BLaER1 (cell line): ENCODE data around the gene LAMC2.
A peak's percentile ranks its signal among the peaks of the same experiment; 100 is the strongest.

Experiments used
- H3K27ac ChIP-seq: shearing (Covaris generic); formaldehyde crosslinking; 2 replicates; pipeline ENCODE4 v1.8.1; 2022
- H3K27me3 ChIP-seq: shearing (Covaris generic); formaldehyde crosslinking; 2 replicates; pipeline ENCODE4 v1.8.1; 2022
- H3K36me3 ChIP-seq: shearing (Covaris generic); formaldehyde crosslinking; 2 replicates; pipeline ENCODE4 v1.8.1; 2022
- H3K4me1 ChIP-seq: shearing (Covaris generic); formaldehyde crosslinking; 2 replicates; pipeline ENCODE4 v1.8.1; 2022
- H3K4me2 ChIP-seq: shearing (Covaris generic); formaldehyde crosslinking; 2 replicates; pipeline ENCODE4 v1.8.1; 2022
- H3K4me3 ChIP-seq: shearing (Covaris generic); formaldehyde crosslinking; 2 replicates; pipeline ENCODE4 v1.8.1; 2022
- H3K9ac ChIP-seq: shearing (Covaris generic); formaldehyde crosslinking; 2 replicates; pipeline ENCODE4 v1.8.1; 2022
- H3K9me3 ChIP-seq: shearing (Covaris generic); formaldehyde crosslinking; 2 replicates; pipeline ENCODE4 v1.8.1; 2022
- H4K20me1 ChIP-seq: shearing (Covaris generic); formaldehyde crosslinking; 2 replicates; pipeline ENCODE4 v1.8.1; 2022
- Cebpa-rat ChIP-seq: shearing (Covaris generic); IDR thresholded peaks from 2 replicates; pipeline ENCODE4 v1.8.1; 2022

LAMC2 gene

DNA sequence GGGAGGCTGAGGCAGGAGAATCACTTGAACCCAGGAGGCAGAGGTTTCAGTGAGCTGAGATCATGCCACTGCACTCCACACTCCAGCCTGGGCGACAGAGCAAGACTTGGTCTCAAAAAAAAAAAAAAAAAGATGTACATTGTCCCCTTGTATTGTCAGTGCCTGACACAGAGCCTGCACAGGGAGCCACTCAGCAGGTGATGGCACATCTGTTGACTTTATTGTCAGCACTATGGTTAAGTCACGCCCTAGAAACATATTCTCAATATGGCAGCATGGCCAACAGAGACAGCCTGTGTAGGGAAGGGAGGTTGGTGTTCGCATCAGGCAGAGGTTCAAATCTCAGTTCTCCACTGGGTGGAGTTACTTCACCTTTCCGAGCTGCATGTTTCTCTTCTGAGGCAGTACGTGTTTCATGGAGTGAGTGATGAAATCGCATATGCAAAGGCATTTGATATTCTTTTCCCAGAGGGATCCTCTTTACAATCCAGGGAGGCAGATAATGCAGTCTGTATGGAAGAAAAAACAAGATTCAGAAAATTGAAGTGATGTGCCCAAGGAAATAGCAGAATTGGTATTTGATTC lies 20.6 kb downstream of the LAMC2 start:
- no peak overlapping the region for H3K4me3 ChIP-seq
- H3K9ac ChIP-seq: no peak overlapping the region
- no peak overlapping the region for H3K4me2 ChIP-seq
- no peaks in the 10 kb centered on the region for H4K20me1 ChIP-seq
- no peaks in the 10 kb centered on the region for H3K9me3 ChIP-seq
- TF ChIP-seq Cebpa-rat: no peak
- no peaks in the 10 kb centered on the region for H3K4me1 ChIP-seq
- no peaks in the 10 kb centered on the region for H3K36me3 ChIP-seq
- no peak overlapping the region for H3K27ac ChIP-seq
- H3K27me3 ChIP-seq: no peaks in the 10 kb centered on the region

DNA sequence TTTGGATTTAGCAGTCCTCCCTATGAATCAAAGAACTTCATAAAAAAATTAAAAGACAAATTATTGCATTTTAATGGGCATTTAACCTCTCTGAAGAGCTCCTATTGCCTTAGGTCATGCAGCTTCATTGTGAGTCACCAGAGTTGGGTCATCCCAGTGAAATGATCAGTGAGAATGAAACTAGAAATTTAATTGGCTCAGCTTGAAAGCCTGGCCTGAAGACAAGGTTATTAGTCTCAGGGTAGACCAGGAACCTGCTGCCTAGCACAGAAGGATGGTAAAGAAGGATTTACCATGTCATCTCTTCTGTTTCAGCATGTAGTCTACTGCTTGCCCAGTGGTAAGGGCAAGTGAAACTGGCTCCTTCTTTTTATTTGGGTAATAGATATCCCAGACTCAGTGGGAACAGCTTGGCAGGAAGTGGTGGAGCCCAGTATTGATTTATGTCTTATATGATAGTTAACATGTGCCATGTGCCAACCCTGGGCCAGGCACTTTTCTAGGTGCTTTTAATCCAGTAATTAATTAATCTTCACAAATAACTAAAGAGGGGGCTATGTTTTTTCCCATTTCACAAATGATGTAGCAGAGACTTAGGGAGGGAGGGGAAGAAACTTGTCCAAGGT lies 23.6 kb downstream of the LAMC2 start:
- H3K4me2 ChIP-seq: no peak overlapping the region

DNA sequence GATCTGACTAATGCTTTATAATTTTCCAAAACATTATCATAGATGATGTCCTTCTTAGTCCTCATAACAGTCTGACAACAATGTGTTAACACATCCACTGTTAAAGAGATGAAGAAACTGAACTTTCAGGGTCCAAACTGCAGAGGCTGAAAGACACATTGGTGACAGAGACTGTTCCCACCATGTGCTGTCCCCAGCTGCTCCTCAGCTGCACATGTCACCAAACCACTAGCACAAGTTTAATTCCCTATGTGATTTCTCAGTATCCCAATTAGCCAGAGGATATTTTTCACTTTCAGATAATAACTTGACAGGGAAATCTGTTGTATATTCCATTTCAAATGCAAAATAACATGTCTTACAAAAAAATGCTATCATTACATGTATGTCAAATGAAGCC lies 24.6 kb downstream of the LAMC2 start:
- Histone ChIP-seq H3K9ac (no peak overlapping the region), H3K36me3 (no peaks in the 10 kb centered on the region)

More for the DNA sequence above, 23.6 kb downstream of the LAMC2 start:
- H3K4me1 ChIP-seq: no peaks in the 10 kb centered on the region
- H3K27ac ChIP-seq: no peak overlapping the region
- H4K20me1 ChIP-seq: no peaks in the 10 kb centered on the region
- no peaks in the 10 kb centered on the region for H3K36me3 ChIP-seq
- no peak overlapping the region for H3K4me3 ChIP-seq
- no peaks in the 10 kb centered on the region for H3K27me3 ChIP-seq
- no peak for TF ChIP-seq Cebpa-rat
- H3K9me3 ChIP-seq: no peaks in the 10 kb centered on the region
- no peak overlapping the region for H3K9ac ChIP-seq

DNA sequence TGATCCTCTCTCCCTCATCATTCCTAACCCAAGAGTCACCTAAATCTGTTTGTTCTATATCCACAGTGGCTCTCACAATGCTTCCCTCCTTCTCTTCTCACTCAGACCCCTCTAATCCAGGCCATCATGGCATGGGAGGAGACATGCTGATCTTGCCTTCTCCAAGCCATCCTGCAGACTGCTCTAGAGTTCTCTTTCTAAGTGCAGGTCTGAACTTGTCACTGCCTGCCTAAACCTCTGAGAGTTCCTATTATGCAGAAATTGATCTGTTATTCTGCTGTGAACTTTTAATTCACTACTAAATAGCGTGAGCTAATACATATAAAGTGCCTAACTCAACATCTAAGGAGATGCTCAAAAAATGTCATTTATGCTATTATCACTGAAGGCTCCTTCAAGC lies 26.8 kb downstream of the LAMC2 start:
- no peak overlapping the region for H3K4me2 ChIP-seq
- H3K9me3 ChIP-seq: no peaks in the 10 kb centered on the region
- H3K4me3 ChIP-seq: no peak overlapping the region
- peaks cover 2% of the 10 kb centered on the region for H3K4me1 ChIP-seq
- no peaks in the 10 kb centered on the region for H3K36me3 ChIP-seq
- H3K9ac ChIP-seq: no peak overlapping the region
- TF ChIP-seq Cebpa-rat: no peak
- no peaks in the 10 kb centered on the region for H4K20me1 ChIP-seq
- no peaks in the 10 kb centered on the region for H3K27me3 ChIP-seq
- H3K27ac ChIP-seq: no peak overlapping the region

More for the DNA sequence above, 24.6 kb downstream of the LAMC2 start:
- H3K27ac ChIP-seq: no peak overlapping the region
- H3K9me3 ChIP-seq: no peaks in the 10 kb centered on the region
- H3K4me3 ChIP-seq: no peak overlapping the region
- H4K20me1 ChIP-seq: no peaks in the 10 kb centered on the region
- no peak overlapping the region for H3K4me2 ChIP-seq
- H3K4me1 ChIP-seq: no peaks in the 10 kb centered on the region
- no peaks in the 10 kb centered on the region for H3K27me3 ChIP-seq
- no peak for TF ChIP-seq Cebpa-rat

DNA sequence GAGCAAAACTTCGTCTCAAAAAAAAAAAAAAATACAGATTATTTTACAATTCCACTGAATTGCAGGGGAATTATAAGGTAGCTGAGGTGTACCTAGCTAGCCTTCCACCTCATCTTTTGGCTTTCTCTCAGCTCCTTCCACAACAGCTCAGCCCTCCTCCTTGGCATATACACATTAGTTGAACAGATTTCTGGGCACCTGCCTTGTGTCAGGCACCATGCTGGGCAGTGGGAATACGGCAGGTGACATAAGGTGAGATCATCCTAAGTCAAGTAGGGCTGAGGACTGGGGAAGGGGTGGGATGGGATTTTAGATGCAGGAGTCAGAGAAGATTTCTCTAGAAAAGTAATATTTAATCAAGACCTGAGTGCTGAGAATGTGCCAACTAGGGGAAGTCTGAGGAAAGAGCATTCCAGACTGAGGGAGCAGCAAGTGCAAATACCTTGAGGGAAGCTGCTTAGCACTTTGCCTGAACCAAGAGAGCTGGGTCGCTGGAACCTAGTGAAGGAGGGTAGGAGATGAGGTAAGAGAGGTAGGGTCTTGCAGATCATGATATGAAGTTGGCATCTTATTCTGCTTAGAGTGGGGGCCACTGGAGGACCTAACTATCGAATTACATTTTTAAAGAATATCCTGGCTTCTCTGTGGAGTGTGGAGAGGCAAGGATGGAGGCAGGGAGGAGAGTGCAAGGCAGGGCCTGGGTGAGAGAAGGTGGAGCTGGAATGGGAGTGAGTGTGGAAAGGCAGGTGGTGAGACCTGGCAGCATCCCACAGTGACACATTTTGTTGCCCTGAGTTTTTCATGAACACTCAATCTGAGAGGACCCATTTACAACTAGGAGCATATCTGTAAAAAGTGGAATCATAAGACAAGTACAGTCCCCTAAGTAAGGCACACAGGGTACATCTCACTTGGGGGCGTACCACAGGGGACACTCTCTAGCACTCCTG lies 28.2 kb downstream of the LAMC2 start:
- no peaks in the 10 kb centered on the region for H4K20me1 ChIP-seq
- H3K27ac ChIP-seq: no peak overlapping the region
- H3K27me3 ChIP-seq: no peaks in the 10 kb centered on the region
- no peak overlapping the region for H3K9ac ChIP-seq
- no peak overlapping the region for H3K4me3 ChIP-seq
- H3K9me3 ChIP-seq: no peaks in the 10 kb centered on the region
- no peak for TF ChIP-seq Cebpa-rat
- H3K4me1 ChIP-seq: peaks cover 16% of the 10 kb centered on the region
- H3K4me2 ChIP-seq: no peak overlapping the region
- no peaks in the 10 kb centered on the region for H3K36me3 ChIP-seq

DNA sequence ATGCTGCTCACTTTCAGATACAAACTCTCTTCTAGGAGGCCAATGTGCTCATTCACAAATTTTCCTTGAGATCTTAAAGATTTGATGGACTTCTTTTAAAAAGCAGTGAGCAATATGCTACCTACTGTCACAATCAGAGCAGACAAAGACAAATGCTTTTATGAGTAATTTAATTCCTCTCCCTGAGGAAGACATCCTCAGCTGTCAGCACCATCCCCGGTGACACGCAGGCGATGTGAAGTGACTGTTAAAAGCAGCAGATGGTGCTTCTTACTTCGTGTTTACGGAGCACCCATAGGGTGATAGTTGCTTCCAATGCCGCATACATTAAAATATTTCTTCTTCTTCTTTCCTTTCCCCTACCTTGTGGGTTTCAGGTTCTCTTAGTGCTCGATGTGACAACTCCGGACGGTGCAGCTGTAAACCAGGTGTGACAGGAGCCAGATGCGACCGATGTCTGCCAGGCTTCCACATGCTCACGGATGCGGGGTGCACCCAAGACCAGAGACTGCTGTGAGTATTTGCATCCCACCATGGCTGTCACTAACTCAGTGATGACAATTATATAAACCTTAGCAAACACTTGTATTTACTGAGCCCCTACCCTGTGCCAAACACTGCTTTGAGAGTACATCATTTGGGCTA lies 29.1 kb downstream of the LAMC2 start:
- Histone ChIP-seq H3K9me3 (no peaks in the 10 kb centered on the region), H3K4me2 (no peak overlapping the region), H3K27ac (no peak overlapping the region), H3K4me3 (no peak overlapping the region), H3K27me3 (no peaks in the 10 kb centered on the region), H3K9ac (no peak overlapping the region), H3K36me3 (no peaks in the 10 kb centered on the region), H4K20me1 (no peaks in the 10 kb centered on the region), H3K4me1 (peaks cover 25% of the 10 kb centered on the region)
- TF ChIP-seq Cebpa-rat: no peak

DNA sequence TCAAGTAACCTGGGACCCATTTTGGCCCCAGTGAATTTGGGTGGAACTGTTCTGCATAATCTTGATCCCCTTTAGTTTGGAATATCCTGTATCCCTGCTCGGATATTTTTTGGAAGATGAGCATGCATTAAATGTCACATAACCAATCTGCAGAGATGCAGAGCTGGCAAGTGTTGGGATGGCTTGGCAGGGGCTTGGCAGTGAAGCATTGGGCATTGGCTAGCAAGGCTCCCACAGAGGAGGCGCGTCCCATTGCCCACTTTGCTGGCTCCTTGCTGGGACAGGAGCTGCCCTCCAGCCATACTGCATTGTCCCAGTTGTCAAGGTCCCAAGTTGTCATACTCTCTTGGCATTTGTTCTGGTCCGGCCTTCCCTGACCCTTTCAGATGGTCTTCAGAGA lies 29.9 kb downstream of the LAMC2 start:
- Histone ChIP-seq H3K4me1 (peaks cover 28% of the 10 kb centered on the region), H3K36me3 (no peaks in the 10 kb centered on the region), H3K27ac (no peak overlapping the region), H3K4me3 (no peak overlapping the region), H4K20me1 (no peaks in the 10 kb centered on the region), H3K27me3 (no peaks in the 10 kb centered on the region), H3K4me2 (no peak overlapping the region), H3K9me3 (no peaks in the 10 kb centered on the region), H3K9ac (no peak overlapping the region)
- TF ChIP-seq Cebpa-rat: no peak

DNA sequence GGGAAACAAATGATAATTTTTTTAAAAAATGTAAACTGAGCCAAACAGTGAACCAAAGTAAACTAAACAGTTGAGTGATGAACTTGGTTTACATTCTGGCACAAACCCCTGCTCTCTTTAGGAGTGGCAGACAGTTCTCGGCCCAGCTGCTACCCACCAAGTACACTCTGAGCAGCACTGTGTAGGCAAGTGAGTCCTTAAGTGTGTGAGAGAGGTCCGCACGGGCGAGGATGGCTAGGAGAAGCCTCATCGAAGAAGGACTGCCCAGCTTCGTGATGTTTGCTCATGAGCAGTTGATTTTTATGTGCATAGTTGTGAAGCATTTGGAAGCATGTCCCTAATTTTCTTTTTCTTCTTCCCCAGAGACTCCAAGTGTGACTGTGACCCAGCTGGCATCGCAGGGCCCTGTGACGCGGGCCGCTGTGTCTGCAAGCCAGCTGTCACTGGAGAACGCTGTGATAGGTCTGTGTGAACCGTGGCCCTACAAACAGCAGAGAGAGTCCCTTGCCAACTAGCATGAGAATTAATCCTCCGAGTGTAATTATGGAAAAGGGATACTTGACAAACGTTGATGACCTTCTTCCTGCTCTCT lies 32.1 kb downstream of the LAMC2 start:
- Histone ChIP-seq H3K4me3 (no peak overlapping the region), H3K9me3 (no peaks in the 10 kb centered on the region), H3K4me1 (peaks cover 28% of the 10 kb centered on the region), H3K36me3 (no peaks in the 10 kb centered on the region), H4K20me1 (no peaks in the 10 kb centered on the region), H3K4me2 (peak overlapping the region; percentile 78), H3K27ac (peak overlapping the region; percentile 64), H3K27me3 (no peaks in the 10 kb centered on the region), H3K9ac (peak overlapping the region; percentile 60; the same call in 1 of the 2 replicates)
- TF ChIP-seq Cebpa-rat: no peak

DNA sequence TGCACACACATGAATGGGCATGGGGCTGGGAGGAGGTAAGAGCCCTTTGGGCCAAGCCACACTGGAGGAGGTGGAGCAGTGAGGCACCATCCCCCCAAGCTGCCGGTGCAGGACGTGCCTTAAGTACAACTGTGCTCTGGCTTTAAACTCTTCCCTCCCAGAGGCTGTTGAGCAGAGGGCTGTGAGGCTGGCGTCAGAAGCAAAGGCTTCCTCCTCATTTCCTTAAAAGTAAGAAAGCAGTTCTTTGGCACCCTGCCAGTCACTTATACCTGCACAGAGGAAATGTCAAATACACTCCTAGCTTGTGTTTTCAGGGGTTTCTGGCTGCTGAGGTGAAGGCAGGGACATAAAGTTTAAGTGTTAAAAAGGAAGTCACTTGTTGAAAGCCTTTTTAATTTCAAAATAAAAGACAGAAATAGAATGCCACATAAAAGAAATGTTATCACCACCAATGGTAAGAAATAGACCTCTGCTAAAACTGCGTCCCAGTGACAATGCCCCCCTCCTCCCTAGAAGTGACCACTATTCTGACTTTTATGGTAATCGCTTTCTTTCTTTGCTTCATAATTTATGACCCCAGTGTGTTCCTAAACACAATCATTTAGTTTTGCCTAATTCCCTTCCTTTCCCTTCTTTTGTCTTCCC lies 33.0 kb downstream of the LAMC2 start:
- peak overlapping the region; percentile 64 for H3K27ac ChIP-seq
- no peaks in the 10 kb centered on the region for H4K20me1 ChIP-seq
- H3K9me3 ChIP-seq: no peaks in the 10 kb centered on the region
- H3K4me1 ChIP-seq: peaks cover 28% of the 10 kb centered on the region
- no peak for TF ChIP-seq Cebpa-rat
- H3K4me3 ChIP-seq: no peak overlapping the region
- no peaks in the 10 kb centered on the region for H3K36me3 ChIP-seq
- H3K4me2 ChIP-seq: peak overlapping the region; percentile 78
- H3K27me3 ChIP-seq: no peaks in the 10 kb centered on the region
- peak overlapping the region; percentile 60; the same call in 1 of the 2 replicates for H3K9ac ChIP-seq
